Measurements from ENCODE around the gene EFHD2.
"Not testable (repeated sequence)": the region's sequence is repeated elsewhere in the genome, so short reads cannot be mapped to it uniquely, and the experiment has no call there.

EFHD2 gene

DNA sequence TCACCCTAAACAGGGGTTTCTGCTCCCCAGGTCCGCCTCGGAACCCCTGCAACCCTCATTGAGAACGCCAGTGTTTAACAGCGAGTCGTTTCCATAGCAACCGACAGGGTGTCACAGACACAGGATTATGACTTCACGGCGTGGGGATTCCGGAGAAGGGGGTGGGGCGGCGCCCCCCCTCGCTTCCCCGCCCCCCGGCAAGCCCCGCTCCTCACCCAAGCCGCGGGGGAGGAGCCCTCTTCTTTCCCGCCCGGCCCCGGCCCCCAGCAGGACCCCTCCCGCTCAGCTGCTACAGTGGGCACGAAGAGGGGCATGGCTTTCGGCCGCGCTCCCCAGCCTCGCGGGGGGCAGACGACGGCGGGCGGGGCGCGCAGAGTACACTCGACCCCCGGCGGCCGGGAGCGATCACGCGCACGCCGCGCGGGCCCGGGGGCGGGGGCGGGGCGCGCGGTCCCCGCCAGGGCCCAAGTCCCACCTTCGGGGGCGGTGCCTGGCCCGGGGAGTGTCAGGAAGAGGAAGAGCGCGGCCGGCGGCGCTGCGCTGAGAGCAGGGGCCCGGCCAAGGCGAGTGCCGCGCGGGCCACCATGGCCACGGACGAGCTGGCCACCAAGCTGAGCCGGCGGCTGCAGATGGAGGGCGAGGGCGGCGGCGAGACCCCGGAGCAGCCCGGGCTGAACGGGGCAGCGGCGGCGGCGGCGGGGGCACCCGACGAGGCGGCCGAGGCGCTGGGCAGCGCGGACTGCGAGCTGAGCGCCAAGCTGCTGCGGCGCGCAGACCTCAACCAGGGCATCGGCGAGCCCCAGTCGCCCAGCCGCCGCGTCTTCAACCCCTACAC lies at the start of gene EFHD2:
Gene EFHD2 (plus strand): TSS at position 501 of the 835 bp plus-strand sequence. CDS start 84 bp downstream, at position 585.
- DNase-seq (ENCODE audit: low read depth) = peak; percentile 73

- no peak for DNase-seq (ENCODE audit: low read depth)
These were observed 49.0 kb upstream of the EFHD2 start for GRCh38 chr1:15360700-15361099.

GRCh38 chr1:15362096-15362736 lies 47.5 kb upstream of the EFHD2 start:
- DNase-seq (ENCODE audit: low read depth) = no peak

DNA sequence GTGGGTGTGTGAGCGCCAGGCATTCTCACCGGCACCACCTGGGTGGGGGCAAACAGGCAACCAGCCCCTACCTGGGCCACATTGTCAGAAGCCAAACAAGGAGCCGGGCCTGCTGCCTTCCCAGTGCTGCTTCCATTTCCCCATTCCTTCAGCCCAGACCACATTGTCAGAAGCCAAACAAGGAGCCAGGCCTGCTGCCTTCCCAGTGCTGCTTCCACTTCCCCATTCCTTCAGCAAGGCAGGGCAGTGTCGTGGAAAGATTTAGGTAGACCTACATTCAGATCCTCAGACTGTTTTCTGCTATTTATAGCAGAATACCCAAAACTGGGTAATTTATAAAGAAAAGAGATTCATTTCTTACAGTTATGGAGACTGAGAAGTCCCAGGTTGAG lies 47.0 kb upstream of the EFHD2 start:
- DNase-seq (ENCODE audit: low read depth) = no peak

- DNase-seq (ENCODE audit: low read depth) = no peak
These were observed 44.9 kb upstream of the EFHD2 start for GRCh38 chr1:15364740-15365139.

DNA sequence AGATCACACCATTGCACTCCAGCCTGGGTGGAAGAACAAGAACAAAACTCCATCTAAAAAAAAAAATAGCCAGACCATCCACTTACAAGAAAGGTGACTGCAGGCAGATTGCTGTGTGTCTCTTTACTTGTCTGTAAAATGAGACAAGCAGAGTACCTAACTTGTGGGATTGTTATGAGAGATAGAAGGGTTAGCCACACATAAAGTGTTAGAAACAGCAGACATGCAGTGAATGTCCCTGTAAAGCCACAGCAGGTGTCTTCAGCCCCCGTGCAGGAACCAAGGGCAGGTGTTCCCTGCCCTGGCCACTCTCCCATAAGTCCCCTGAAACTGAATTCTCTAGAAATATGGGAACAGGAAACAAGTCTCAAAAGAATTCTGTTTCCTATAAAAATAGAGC lies 40.8 kb upstream of the EFHD2 start:
- no peak for DNase-seq (ENCODE audit: low read depth)

DNA sequence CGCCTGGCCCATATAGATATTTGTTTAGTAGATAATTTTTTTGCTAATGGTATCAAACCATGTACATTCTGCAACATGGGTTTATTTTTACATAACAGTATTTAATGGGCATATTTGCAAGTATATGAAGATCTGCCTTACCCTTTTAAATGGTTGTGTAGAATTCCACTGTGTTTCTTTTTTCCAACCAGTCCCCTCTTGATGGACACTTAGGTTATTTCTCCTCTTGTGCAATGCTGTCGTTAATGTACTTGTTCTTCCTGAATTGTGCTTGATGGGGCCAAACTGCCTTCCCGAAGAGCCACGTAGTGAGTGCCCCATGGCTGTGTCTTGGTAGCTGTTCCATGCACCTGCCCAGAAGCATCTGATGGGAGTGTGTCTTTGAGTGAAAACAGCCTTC lies 39.4 kb upstream of the EFHD2 start:
- no peak for DNase-seq (ENCODE audit: low read depth)

DNA sequence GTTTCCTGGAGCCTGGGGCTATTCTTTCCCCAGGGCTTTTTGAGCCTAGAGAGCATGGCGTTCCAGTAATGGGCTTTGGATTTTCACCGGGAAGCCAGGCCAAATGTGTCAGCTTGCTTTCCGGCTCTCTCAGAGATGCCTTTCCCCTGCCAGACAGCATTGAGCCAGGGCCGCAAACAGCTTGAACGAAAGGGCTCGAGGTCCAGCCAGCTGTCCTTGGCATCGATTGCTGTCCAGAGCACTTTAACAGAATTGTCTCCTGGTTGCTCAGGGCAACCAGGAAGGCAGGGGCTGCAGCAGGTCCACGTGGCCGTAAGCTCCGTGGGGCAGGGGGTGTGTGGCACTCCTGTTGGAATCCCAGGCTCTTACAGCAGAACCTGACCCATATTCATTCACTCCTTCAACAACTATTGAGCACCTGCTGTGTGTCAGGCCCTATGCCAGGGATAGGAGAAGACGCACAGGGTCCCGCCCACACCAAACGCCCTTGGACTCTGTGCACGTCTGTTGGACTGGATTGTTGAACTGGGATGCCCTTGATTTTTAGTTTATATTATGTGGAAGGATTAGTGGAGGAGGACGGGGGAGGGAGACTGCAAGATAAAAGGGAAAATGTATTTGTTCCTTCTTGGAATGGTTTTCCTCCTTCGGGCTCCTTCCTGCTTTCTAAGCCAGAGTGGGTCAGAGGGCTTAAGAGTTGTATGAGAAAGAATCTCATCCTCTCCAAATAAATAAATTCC lies 38.7 kb upstream of the EFHD2 start:
- DNase-seq (ENCODE audit: low read depth) = peak; percentile 9

- DNase-seq (ENCODE audit: low read depth) = no peak
These were observed 37.8 kb upstream of the EFHD2 start for GRCh38 chr1:15371610-15372545.

- DNase-seq (ENCODE audit: low read depth) = no peak
These were observed 31.0 kb upstream of the EFHD2 start for GRCh38 chr1:15378729-15379128.

DNA sequence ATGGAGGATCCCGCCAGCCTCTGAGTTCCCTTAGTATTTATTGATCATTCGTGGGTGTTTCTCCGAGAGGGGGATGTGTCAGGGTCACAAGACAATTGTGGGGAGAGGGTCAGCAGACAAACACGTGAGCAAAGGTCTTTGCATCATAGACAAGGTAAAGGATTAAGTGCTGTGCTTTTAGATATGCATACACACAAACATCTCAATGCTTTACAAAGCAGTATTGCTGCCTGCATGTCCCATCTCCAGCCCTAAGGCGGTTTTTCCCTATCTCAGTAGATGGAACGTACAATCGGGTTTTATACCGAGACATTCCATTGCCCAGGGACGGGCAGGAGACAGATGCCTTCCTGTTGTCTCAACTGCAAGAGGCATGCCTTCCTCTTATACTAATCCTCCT lies 30.5 kb upstream of the EFHD2 start:
- DNase-seq (ENCODE audit: low read depth) = not testable (repeated sequence)

- no peak for DNase-seq (ENCODE audit: low read depth)
These were observed 28.8 kb upstream of the EFHD2 start for GRCh38 chr1:15380601-15381508.

GRCh38 chr1:15381805-15382204 lies 27.9 kb upstream of the EFHD2 start:
- DNase-seq (ENCODE audit: low read depth) = no peak

- DNase-seq (ENCODE audit: low read depth) = no peak
These were observed 26.8 kb upstream of the EFHD2 start for GRCh38 chr1:15382601-15383518.

DNA sequence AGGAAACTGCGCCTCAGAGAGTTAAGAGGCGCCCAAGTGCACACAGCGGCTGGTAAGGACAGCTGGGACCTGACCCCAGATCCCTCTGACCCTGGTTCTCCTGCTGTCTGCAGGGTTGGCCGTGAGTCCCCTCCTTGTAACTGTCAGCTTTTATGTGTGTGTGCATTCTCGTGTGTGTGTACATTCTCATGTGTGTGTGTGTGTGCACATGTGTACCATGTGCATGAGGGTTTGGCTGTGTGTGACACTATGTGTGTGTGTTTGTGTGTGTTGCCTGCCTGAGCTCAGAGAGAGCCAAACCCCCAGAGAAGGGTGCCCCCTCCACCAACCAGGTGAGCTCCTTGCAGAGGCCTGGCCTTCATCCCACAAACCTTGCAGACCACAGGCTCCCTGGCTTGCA lies 25.9 kb upstream of the EFHD2 start:
- no peak for DNase-seq (ENCODE audit: low read depth)

- DNase-seq (ENCODE audit: low read depth) = no peak
These were observed 25.3 kb upstream of the EFHD2 start for GRCh38 chr1:15384301-15384901.

GRCh38 chr1:15385420-15385819 lies 24.3 kb upstream of the EFHD2 start:
- DNase-seq (ENCODE audit: low read depth) = no peak

- no peak for DNase-seq (ENCODE audit: low read depth)
These were observed 23.4 kb upstream of the EFHD2 start for GRCh38 chr1:15386164-15386749.
